HG02571 (cell line): ENCODE data around the gene TRAK1.

Source experiments
- ATAC-seq: cut with Tn5 transposase; IDR thresholded peaks from one replicate; pipeline ENCODE4 v1.9.1; 2021; ENCODE audit warnings: mild to moderate bottlenecking, moderate library complexity; ENCODE audit not compliant: unreplicated experiment

Gene TRAK1

DNA sequence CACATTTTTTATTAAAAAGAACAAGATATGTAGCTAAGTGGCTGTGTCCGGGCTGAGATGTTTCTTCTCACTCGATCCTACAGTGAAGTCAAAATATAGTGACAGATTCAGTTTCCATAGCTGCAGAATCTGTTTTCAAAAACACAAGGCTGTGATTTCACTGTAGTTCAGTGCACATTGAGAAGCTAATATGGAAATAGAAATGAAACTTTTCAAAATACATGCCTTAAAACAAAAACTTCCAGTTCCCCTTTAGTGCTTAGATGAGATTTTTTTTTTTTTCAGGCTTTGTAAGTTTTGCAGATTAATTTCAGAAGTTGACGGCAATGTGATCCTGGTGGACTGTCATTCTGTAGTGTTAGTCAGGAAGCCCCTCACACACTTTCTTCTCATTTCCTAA, 23.8 kb upstream of the TRAK1 start:
- peak; percentile 86 for ATAC-seq

DNA sequence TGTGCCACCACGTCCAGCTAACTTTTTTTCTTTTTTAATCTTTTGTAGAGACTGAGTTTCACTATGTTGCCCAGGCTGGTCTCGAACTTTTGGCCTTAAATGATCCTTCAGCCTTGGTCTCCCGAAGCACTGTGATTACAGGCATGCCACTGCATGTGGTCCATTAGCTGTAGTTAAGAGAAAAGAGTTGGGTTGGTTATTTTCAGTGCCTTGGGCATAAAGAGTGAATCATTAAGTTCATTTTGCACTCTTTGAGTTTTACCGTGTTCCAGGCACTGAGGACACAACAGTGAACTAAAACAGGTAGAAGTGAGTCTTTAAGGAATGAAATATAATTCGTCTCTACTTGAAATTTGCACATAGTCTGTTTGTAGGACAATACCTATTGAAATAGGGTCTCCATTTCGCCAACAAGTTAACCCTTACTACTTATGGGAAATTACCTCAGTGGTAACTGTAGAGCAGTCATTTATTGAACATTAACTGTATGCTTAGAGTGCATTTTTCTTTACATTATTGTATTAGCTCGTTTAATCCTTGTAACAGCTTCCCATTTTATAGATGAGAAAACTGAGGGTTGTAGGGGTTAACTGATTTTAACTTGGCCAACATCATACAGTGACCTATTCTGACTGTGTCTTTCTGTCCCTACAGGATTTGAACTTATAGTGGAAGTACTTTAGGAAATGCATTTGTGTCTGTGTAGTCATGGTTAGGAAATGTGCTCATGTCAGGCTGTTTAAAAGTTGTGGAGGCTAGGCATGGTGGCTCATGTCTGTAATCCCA, 22.7 kb upstream of the TRAK1 start:
- no peak for ATAC-seq

DNA sequence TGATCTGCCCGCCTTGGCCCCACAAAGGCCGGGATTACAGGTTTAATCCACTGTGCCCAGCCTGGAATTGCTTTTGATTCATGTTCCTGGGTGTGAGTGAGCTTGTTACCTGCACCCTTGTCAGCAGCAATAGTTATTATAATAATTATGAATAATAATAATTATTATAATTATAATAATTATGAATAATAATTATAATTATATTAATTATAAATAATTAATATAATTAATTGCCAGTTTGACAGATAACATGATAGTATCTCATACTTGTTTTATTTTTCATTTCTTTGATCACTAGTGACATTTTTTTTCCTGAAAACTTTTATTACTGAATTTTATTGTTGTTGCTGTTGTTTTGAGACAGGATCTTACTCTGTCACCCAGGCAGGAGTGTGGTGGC, 21.1 kb upstream of the TRAK1 start:
- no peak for ATAC-seq

- ATAC-seq, result no peak
These were observed 20.6 kb upstream of the TRAK1 start for GRCh38 chr3:42070524-42070923.

DNA sequence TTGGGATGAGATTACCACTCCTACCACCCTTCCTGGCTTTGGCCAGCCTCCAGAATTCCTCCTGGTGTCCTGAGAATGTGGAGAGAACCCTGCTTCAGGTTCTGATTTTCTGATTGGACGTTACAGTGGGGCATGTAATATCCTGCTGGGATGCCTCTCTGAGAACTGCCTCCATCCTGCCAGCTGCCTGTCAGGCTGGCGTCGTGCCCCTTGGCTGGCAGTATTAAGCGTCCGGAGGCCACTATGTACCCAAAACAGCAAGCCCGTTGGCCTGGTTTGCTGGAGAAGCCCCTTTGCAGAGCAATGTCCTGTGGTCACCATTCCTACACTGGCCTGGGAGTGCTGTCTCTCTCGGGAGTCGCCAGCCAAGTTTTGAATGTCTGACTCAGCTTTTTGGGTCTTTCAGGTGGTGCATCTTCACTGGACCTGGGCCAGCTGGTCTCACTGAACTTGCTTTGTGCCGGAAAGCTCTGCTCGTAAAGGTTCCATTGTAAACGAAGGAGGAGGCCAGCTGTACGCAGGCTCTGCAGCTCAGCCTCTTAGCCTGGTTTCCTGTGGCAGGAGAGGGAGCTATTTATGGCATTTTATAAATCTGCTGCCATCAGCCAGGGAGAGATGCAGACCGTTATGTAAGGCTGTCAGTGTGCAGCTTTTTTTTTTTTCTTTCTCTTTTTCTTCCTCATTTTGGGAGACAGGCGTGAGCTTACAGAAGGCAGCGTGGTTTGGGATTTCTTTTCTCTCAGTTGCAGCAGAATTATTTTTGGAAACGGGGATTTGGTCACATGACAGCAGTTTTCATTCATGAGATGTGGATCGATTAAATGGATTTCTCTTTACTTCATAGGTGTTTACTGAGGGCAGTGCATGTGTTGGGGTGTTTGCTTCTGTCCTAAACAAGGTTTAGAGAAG, 19.0 kb upstream of the TRAK1 start:
- ATAC-seq, result no peak

GRCh38 chr3:42072831-42073301, 18.3 kb upstream of the TRAK1 start:
- ATAC-seq, result no peak

GRCh38 chr3:42077785-42078184, 13.4 kb upstream of the TRAK1 start:
- no peak for ATAC-seq

GRCh38 chr3:42078677-42079076, 12.5 kb upstream of the TRAK1 start:
- no peak for ATAC-seq

- no peak for ATAC-seq
These were observed 11.3 kb upstream of the TRAK1 start for GRCh38 chr3:42079701-42080452.

DNA sequence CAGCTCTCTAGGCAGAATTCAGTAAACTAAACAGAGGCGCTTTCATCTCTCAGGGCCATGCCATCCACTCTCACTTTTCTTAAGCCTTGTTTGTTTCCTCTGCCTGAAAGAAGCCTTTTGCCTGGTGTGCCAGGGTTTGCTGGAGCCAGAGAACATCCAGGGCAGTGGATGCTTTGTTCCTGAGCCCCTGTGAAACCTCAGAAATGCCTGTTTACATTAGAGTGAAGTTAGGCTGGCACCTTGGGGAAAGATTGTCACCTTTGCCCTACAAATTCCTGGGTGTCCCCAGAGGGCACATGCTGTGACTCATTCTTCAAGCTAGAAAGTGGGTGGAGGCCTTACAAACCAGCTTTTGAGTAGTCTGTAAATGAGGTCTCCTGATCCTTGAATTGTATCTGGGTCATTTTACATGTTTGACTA, 10.7 kb upstream of the TRAK1 start:
- ATAC-seq, result no peak

- no peak for ATAC-seq
These were observed 9.2 kb upstream of the TRAK1 start for GRCh38 chr3:42081838-42082473.

DNA sequence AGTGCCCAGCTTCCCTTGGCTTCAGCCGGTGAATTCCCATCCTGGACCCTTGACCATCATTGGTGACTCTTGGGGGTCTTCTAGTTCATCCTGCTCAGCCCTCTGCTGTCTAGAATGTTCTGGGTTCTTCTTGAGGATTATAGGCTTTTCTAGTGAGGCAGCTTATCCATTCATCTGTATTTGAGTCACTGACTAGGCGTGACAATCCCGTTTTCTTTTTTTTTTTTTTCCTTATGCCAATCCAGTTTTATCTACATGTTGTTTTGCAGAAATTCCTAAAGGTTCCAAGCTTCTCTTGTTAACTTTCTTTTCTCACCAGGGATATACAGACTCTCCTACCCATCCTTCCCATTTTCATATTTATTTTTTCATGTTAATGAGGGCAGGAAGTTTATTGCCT, 6.6 kb upstream of the TRAK1 start:
- no peak for ATAC-seq

DNA sequence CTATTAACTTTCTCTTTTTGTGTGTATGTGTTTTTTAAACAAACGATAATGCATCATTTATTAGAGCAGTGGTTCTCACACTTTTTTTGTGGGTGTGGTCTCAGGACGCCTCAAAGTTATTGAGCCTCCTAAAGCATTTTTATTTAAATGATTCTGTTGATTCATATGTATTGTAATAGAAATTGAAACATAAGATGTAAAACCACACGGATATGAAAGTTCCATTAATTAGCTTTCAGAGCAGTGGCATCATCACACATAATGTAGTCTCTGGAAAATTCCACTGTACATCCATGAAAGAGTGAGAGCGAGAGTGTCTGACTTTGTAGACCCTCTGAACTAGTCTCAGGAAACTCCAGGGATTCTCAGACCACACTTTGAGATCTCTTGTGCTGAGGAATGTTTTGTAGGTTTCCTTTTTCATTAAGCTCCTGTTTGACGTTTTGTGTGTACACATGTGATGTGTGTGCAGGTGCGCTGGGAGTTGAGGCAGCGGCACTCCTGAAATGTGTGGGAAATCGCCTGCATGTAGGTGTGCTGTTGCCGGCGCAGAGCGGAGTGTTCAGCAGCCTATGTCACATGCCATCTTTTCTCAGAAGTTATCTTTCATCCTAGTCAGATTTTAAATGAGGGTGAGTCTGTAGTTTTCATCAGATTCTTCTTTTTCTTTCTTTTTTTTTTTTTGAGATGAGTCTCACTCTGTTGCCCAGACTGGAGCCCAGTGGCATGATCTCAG, 5.3 kb upstream of the TRAK1 start:
- ATAC-seq, result no peak

DNA sequence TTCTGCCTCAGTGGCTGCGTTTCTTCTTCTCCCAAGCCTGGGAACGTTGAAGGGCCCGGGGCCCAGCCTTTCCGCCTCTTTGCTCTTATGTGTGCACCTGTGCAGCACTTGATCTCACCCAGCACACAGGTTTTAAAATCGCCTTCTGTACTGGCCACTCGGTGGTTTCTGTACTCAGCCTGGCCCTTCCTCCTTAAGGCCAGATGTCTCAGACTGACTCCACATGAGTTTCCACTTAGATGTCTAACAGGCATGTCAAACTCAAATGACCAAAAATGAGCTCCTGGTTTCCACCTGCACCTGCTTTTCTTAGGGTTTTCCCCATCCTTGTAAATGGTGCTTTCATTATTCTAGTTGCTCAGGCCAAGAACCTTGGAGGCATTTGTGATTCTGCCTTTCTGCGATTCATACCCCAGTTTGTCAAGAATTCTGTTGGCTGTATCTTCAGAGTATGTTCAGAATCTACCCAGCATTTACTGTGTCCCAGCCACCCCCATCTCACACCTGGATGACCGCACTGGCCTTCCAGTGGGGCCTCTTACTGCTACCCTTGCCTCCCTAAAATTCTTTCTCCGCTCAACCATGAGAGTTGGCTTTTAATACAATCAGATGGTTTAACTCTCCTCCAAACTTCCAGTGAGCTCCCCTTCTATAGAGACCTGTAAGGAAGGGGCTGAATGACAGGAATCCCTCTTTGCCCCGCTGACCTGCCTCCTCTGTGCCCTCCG, 2.2 kb upstream of the TRAK1 start:
- ATAC-seq, result peak; percentile 74

DNA sequence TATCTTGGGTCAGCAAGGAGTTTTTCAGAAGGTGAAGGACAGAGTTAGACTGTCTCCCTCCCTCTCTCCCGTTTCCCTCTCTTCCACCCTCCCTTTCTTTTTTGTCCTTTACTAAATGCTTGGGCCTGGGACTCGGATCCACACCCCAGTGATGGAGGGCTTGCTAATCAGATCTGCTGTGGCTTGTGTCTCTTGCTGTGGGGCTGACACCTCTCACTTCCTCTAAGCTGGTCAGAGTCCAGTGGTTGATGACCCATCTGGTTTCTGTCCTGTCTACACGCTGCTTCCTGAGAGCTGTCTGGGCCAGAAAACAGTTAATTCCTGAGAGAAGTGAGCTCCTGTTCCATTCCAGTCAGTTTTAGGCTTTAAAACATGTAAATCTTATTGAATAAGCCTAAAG, 849 bp downstream of the TRAK1 start:
- no peak for ATAC-seq

GRCh38 chr3:42094128-42094527, 3.0 kb downstream of the TRAK1 start:
- ATAC-seq, result peak; percentile 80

DNA sequence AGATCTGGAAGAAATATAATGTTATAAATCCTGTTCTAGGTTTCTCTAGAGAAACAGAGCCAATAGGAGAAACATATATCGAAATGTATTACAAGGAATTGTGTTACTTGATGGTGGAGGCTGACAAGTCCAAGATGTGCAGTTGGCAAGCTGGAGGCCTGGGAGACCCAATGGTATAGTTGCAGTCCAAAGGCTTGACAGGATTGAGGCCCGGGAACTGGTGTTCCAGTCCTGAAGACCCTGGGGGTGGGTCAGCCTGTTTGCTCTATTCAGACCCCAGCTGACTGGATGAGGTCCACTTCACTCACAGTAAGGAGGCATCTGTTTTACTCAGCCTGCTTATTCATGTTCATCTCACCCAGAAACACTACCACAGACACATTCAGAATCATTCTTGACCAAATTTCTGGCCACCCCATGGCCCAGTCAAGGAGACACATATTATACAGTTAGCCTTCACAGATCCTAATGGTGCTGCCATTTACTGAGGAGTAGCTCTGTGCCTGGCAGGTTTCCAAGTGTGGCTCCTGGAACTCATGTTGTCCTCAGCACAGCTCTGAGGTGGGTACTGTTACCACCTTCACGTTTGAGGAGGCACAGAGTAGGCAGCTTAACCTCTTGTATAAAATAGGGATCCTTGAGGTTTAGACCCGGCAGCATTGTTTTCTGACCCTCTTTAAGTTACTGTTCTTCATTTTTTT, 3.7 kb downstream of the TRAK1 start:
- no peak for ATAC-seq

GRCh38 chr3:42095540-42095939, 4.4 kb downstream of the TRAK1 start:
- ATAC-seq, result no peak
